Measurements from ENCODE around the gene QKI.

QKI gene

GRCh38 chr6:163570579-163571231 lies 156.2 kb downstream of the QKI start:
- no peak for DNase-seq
- H3K27me3 ChIP-seq (ENCODE audit: insufficient read depth, low read length, poor library complexity) = no peaks in the 10 kb centered on the region
- H2AFZ ChIP-seq (ENCODE audit: low read depth, low read length) = no peak overlapping the region
- H3K79me2 ChIP-seq (ENCODE audit: insufficient read depth, low read length) = no peaks in the 10 kb centered on the region
- no peaks in the 10 kb centered on the region for H3K9me3 ChIP-seq (ENCODE audit: insufficient read depth, low read length, severe bottlenecking)
- no peak for ATAC-seq (ENCODE audit: insufficient read depth, low read depth)
- no peaks in the 10 kb centered on the region for H4K20me1 ChIP-seq (ENCODE audit: insufficient read depth, low read length)
- no peak overlapping the region for H3K4me3 ChIP-seq (ENCODE audit: low read depth in 1 of 2, low read length in 2 of 2)
- no peak overlapping the region for H3K4me2 ChIP-seq (ENCODE audit: insufficient read depth, low read length)
- H3K9ac ChIP-seq (ENCODE audit: low read depth, low read length) = no peak overlapping the region
- no peak overlapping the region for H3K27ac ChIP-seq (ENCODE audit: low read length)
- H3K4me1 ChIP-seq (ENCODE audit: insufficient read depth, low read length) = no peaks in the 10 kb centered on the region
- TF ChIP-seq EZH2 (IDR thresholded peaks at IDR 0.05; ENCODE audit: borderline replicate concordance, low read depth, low read length, severe bottlenecking) (no peak), CTCF (IDR thresholded peaks at IDR 0.05; ENCODE audit: borderline replicate concordance, extremely low read depth, low read length, poor library complexity, severe bottlenecking) (no peak)
- peaks cover 9% of the 10 kb centered on the region; the same call in 1 of the 2 replicates for H3K36me3 ChIP-seq (ENCODE audit: insufficient read depth, low read length)

GRCh38 chr6:163571730-163572129 lies 157.2 kb downstream of the QKI start:
- Histone ChIP-seq H3K4me1 (ENCODE audit: insufficient read depth, low read length) (no peaks in the 10 kb centered on the region), H3K9me3 (ENCODE audit: insufficient read depth, low read length, severe bottlenecking) (no peaks in the 10 kb centered on the region), H3K4me2 (ENCODE audit: insufficient read depth, low read length) (no peak overlapping the region), H2AFZ (ENCODE audit: low read depth, low read length) (no peak overlapping the region), H3K4me3 (ENCODE audit: low read depth in 1 of 2, low read length in 2 of 2) (no peak overlapping the region), H3K36me3 (ENCODE audit: insufficient read depth, low read length) (peaks cover 6% of the 10 kb centered on the region; the same call in 1 of the 2 replicates), H3K27ac (ENCODE audit: low read length) (no peak overlapping the region), H4K20me1 (ENCODE audit: insufficient read depth, low read length) (no peaks in the 10 kb centered on the region), H3K79me2 (ENCODE audit: insufficient read depth, low read length) (no peaks in the 10 kb centered on the region), H3K9ac (ENCODE audit: low read depth, low read length) (no peak overlapping the region), H3K27me3 (ENCODE audit: insufficient read depth, low read length, poor library complexity) (no peaks in the 10 kb centered on the region)
- ATAC-seq (ENCODE audit: insufficient read depth, low read depth) (no peak), DNase-seq (no peak)
- TF ChIP-seq EZH2 (IDR thresholded peaks at IDR 0.05; ENCODE audit: borderline replicate concordance, low read depth, low read length, severe bottlenecking) = no peak
- no peak for TF ChIP-seq CTCF (IDR thresholded peaks at IDR 0.05; ENCODE audit: borderline replicate concordance, extremely low read depth, low read length, poor library complexity, severe bottlenecking)

- TF ChIP-seq CTCF (IDR thresholded peaks at IDR 0.05; ENCODE audit: borderline replicate concordance, extremely low read depth, low read length, poor library complexity, severe bottlenecking) (no peak), EZH2 (IDR thresholded peaks at IDR 0.05; ENCODE audit: borderline replicate concordance, low read depth, low read length, severe bottlenecking) (no peak)
- ATAC-seq (ENCODE audit: insufficient read depth, low read depth) = no peak
Measured at GRCh38 chr6:163572612-163573011, 158.1 kb downstream of the QKI start.

More at GRCh38 chr6:163572612-163573011, 158.1 kb downstream of the QKI start:
- Histone ChIP-seq H3K4me2 (ENCODE audit: insufficient read depth, low read length) (no peak overlapping the region), H3K36me3 (ENCODE audit: insufficient read depth, low read length) (peaks cover 6% of the 10 kb centered on the region; the same call in 1 of the 2 replicates), H4K20me1 (ENCODE audit: insufficient read depth, low read length) (no peaks in the 10 kb centered on the region), H3K27me3 (ENCODE audit: insufficient read depth, low read length, poor library complexity) (no peaks in the 10 kb centered on the region), H3K9me3 (ENCODE audit: insufficient read depth, low read length, severe bottlenecking) (no peaks in the 10 kb centered on the region), H2AFZ (ENCODE audit: low read depth, low read length) (no peak overlapping the region), H3K4me1 (ENCODE audit: insufficient read depth, low read length) (no peaks in the 10 kb centered on the region), H3K9ac (ENCODE audit: low read depth, low read length) (no peak overlapping the region), H3K4me3 (ENCODE audit: low read depth in 1 of 2, low read length in 2 of 2) (no peak overlapping the region), H3K79me2 (ENCODE audit: insufficient read depth, low read length) (no peaks in the 10 kb centered on the region), H3K27ac (ENCODE audit: low read length) (no peak overlapping the region)
- DNase-seq = no peak

Data from DND-41 (cell line).